ENCODE results near the gene MYF5.

The MYF5 gene

DNA sequence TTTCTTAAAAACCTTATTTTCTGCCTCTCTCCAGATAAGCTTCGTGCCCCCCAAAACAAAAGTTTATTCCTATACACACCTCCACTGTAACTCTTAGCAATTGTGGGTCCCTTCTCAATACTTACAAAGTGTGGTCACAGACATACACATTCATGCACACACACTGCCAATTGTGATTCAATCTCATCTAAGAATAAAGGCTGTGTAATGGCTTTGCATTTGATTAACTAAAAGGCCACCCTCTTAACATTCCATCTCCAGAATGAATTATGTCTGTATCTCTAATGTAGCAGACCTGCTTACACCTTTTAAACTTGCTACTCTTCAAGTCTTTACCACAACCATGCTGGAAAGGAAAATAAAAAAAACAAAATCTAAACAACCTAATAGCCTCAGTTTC lies 49.5 kb downstream of the MYF5 start (continued):
- TF ChIP-seq, protein P1, sequence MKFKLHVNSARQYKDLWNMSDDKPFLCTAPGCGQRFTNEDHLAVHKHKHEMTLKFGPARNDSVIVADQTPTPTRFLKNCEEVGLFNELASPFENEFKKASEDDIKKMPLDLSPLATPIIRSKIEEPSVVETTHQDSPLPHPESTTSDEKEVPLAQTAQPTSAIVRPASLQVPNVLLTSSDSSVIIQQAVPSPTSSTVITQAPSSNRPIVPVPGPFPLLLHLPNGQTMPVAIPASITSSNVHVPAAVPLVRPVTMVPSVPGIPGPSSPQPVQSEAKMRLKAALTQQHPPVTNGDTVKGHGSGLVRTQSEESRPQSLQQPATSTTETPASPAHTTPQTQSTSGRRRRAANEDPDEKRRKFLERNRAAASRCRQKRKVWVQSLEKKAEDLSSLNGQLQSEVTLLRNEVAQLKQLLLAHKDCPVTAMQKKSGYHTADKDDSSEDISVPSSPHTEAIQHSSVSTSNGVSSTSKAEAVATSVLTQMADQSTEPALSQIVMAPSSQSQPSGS (tag by site-specific recombination; IDR thresholded peaks at IDR 0.05; ENCODE audit: low read depth), result no peak
- no peak for TF ChIP-seq KLF8 (tag by site-specific recombination; IDR thresholded peaks at IDR 0.05)
- TF ChIP-seq ZNF121 (tag by site-specific recombination; IDR thresholded peaks at IDR 0.05), result no peak
- no peak for TF ChIP-seq ZEB2 (tag by site-specific recombination; IDR thresholded peaks at IDR 0.05)
- TF ChIP-seq ZNF548 (tag by site-specific recombination; IDR thresholded peaks at IDR 0.05), result no peak
- no peak for TF ChIP-seq IKZF3 (tag by site-specific recombination; IDR thresholded peaks at IDR 0.05)
- no peak for TF ChIP-seq ZNF560 (tag by site-specific recombination; IDR thresholded peaks at IDR 0.05; ENCODE audit: borderline replicate concordance)

DNA sequence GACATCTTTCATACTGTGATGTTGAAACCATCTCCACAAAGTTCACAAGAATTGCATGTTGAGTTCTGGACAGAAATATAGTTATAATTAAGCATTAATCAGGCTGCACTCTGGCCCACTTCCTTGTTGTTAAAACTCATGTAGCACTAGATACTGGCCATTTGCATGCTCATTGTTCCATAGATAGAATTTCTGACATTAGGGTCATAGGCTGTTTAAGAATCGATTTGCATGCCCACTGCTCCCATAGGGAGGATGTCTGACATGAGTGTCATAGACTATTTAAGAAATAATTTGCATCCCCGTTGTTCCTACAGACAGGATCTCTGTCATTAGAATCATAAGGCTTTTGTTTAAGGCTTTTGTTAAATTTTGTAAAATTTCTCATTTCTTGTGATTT lies 50.2 kb downstream of the MYF5 start:
- TF ChIP-seq ZNF501 (tag by site-specific recombination; IDR thresholded peaks at IDR 0.05) (no peak), ZNF510 (tag by site-specific recombination; IDR thresholded peaks at IDR 0.05; ENCODE audit: insufficient replicate concordance) (no peak), ZNF391 (tag by site-specific recombination; IDR thresholded peaks at IDR 0.05; ENCODE audit: borderline replicate concordance, low read depth) (no peak), BCL11A (tag by site-specific recombination; IDR thresholded peaks at IDR 0.05; ENCODE audit: low read depth) (no peak), ZNF555 (tag by site-specific recombination; conservative IDR thresholded peaks at IDR 0.05) (no peak)
- ChIA-PET CTCF (no interaction called here), POLR2A (no interaction called here)
- Histone ChIP-seq H3K36me3 (ENCODE audit: control insufficient read depth in 2 of 2, insufficient read depth in 1 of 2, low read length in 2 of 2) (no peaks in the 10 kb centered on the region), H3K4me3 (ENCODE audit: low read depth, low read length) (no peak overlapping the region), H3K27ac (ENCODE audit: extremely low read depth, low read depth, low read length) (no peak overlapping the region), H3K4me1 (ENCODE audit: control insufficient read depth, insufficient read depth, low read length) (no peaks in the 10 kb centered on the region), H3K9me3 (ENCODE audit: control insufficient read depth, insufficient read depth, low read depth, low read length) (no peaks in the 10 kb centered on the region)
